ENCODE data around the gene SEPTIN6. TPM values are rescaled to one million over a fixed set of nuclear protein-coding genes. Genes with fewer than 3 reads are reported as not detected.

Gene SEPTIN6
- total RNA-seq, 2 donors from 2014 or later = 11.5 to 18.7 TPM

- no peak overlapping the region for H3K4me3 ChIP-seq (ENCODE audit: low read length)
- H3K27me3 ChIP-seq (ENCODE audit: control insufficient read depth, insufficient read depth, low read length, poor library complexity, severe bottlenecking) = no peaks in the 10 kb centered on the region
- H3K36me3 Mint-ChIP-seq (ENCODE audit: low read depth) = no peaks in the 10 kb centered on the region
- no peaks in the 10 kb centered on the region for H3K9me3 ChIP-seq (ENCODE audit: control insufficient read depth, low read length)
- no peak for TF ChIP-seq CTCF (conservative IDR thresholded peaks at IDR 0.05)
- no peak overlapping the region for H3K9ac ChIP-seq (ENCODE audit: extremely low read depth, low read length, poor library complexity, severe bottlenecking)
- no peak overlapping the region for H3K27ac ChIP-seq (ENCODE audit: low read depth, low read length)
- peaks cover 52% of the 10 kb centered on the region for H3K9me3 Mint-ChIP-seq
- H3K27me3 Mint-ChIP-seq (ENCODE audit: insufficient read depth) = peaks cover 4% of the 10 kb centered on the region
- no peaks in the 10 kb centered on the region for H3K36me3 ChIP-seq (ENCODE audit: control insufficient read depth, insufficient read depth, low read length)
- no peak overlapping the region for H3K4me3 Mint-ChIP-seq
- WGBS, 2 experiments (ENCODE audit: insufficient coverage in 1 of 2, insufficient read length in 1 of 2) = 78 to 86% methylated on average over 3 to 5 of the region's 5 CpGs
- no peak overlapping the region for H3K27ac Mint-ChIP-seq
- peaks cover 4% of the 10 kb centered on the region for H3K4me1 Mint-ChIP-seq
- no peaks in the 10 kb centered on the region for H3K4me1 ChIP-seq (ENCODE audit: control insufficient read depth, insufficient read depth, low read length)
- DNase-seq = no peak
Observed at GRCh38 chrX:119706616-119707015, 13.6 kb upstream of the SEPTIN6 start.

DNA sequence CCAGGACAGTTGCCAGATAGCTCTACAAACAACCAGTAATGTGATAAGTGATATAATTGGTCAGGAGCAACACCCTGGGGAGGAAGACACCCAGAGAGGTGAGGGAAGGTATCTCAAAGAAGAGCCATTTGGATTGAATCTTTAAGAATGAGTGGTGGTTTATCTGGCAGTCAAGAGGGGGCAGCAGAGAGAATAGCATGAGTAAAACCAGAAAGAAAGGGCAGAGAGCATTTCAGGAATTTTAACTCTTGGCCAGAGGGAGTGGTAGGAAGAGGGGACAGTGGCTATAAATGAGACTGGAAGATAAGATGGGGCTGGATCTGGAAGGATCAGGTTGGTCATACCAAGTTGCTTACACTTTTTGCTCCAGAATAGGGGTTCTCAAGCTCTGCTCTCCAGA, 5.9 kb upstream of the SEPTIN6 start:
- Histone ChIP-seq H3K4me3 (ENCODE audit: low read length) (no peak overlapping the region), H3K4me1 (ENCODE audit: control insufficient read depth, insufficient read depth, low read length) (no peaks in the 10 kb centered on the region), H3K36me3 (ENCODE audit: control insufficient read depth, insufficient read depth, low read length) (no peaks in the 10 kb centered on the region), H3K27me3 (ENCODE audit: control insufficient read depth, insufficient read depth, low read length, poor library complexity, severe bottlenecking) (no peaks in the 10 kb centered on the region), H3K27ac (ENCODE audit: low read depth, low read length) (no peak overlapping the region), H3K9me3 (ENCODE audit: control insufficient read depth, low read length) (no peaks in the 10 kb centered on the region), H3K9ac (ENCODE audit: extremely low read depth, low read length, poor library complexity, severe bottlenecking) (no peak overlapping the region)
- H3K4me1 Mint-ChIP-seq = peaks cover 11% of the 10 kb centered on the region
- DNase-seq = peak; percentile 69
- H3K4me3 Mint-ChIP-seq = no peak overlapping the region
- H3K27ac Mint-ChIP-seq = peak overlapping the region; percentile 77
- peak; percentile 73 for TF ChIP-seq CTCF (conservative IDR thresholded peaks at IDR 0.05)
- peaks cover 76% of the 10 kb centered on the region for H3K9me3 Mint-ChIP-seq
- no peaks in the 10 kb centered on the region for H3K36me3 Mint-ChIP-seq (ENCODE audit: low read depth)
- peaks cover 29% of the 10 kb centered on the region for H3K27me3 Mint-ChIP-seq (ENCODE audit: insufficient read depth)

GRCh38 chrX:119696251-119696890, 3.4 kb upstream of the SEPTIN6 start:
- H3K4me1 ChIP-seq (ENCODE audit: control insufficient read depth, insufficient read depth, low read length) = no peaks in the 10 kb centered on the region
- peaks cover 38% of the 10 kb centered on the region for H3K27me3 Mint-ChIP-seq (ENCODE audit: insufficient read depth)
- H3K9me3 ChIP-seq (ENCODE audit: control insufficient read depth, low read length) = no peaks in the 10 kb centered on the region
- no peak overlapping the region for H3K4me3 Mint-ChIP-seq
- WGBS, 2 experiments (ENCODE audit: insufficient coverage in 1 of 2, insufficient read length in 1 of 2) = 62 to 89% methylated on average over 3 to 9 of the region's 9 CpGs
- no peak overlapping the region for H3K4me3 ChIP-seq (ENCODE audit: low read length)
- no peak overlapping the region for H3K27ac ChIP-seq (ENCODE audit: low read depth, low read length)
- no peaks in the 10 kb centered on the region for H3K36me3 ChIP-seq (ENCODE audit: control insufficient read depth, insufficient read depth, low read length)
- no peak overlapping the region for H3K27ac Mint-ChIP-seq
- no peaks in the 10 kb centered on the region for H3K27me3 ChIP-seq (ENCODE audit: control insufficient read depth, insufficient read depth, low read length, poor library complexity, severe bottlenecking)
- peaks cover 76% of the 10 kb centered on the region for H3K9me3 Mint-ChIP-seq
- no peak for TF ChIP-seq CTCF (conservative IDR thresholded peaks at IDR 0.05)
- DNase-seq = no peak
- H3K9ac ChIP-seq (ENCODE audit: extremely low read depth, low read length, poor library complexity, severe bottlenecking) = no peak overlapping the region
- H3K4me1 Mint-ChIP-seq = peaks cover 14% of the 10 kb centered on the region
- no peaks in the 10 kb centered on the region for H3K36me3 Mint-ChIP-seq (ENCODE audit: low read depth)
